GM04504 (cell line): Measurements from ENCODE around the gene ENTR1.

Source experiments
- DNase-seq: peaks from one replicate; pipeline ENCODE4 v3.0.0-alpha.2; 2012; ENCODE audit warnings: low read depth

The ENTR1 gene

DNA sequence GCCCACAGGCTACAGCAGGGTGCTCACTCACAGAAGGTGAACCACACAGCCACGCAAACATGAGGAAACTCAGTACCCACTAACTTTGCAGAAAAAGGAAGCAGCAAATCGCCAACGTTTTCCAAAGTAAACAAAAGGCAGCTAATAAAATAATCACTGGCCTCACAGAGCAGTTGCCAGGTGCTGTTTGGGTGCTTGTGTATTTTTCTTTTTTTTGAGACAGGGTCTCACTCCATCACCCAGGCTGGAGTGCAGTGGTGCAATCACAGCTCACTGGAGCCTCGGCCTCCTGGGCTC is 14.2 kb downstream of the ENTR1 start:
- no peak for DNase-seq

DNA sequence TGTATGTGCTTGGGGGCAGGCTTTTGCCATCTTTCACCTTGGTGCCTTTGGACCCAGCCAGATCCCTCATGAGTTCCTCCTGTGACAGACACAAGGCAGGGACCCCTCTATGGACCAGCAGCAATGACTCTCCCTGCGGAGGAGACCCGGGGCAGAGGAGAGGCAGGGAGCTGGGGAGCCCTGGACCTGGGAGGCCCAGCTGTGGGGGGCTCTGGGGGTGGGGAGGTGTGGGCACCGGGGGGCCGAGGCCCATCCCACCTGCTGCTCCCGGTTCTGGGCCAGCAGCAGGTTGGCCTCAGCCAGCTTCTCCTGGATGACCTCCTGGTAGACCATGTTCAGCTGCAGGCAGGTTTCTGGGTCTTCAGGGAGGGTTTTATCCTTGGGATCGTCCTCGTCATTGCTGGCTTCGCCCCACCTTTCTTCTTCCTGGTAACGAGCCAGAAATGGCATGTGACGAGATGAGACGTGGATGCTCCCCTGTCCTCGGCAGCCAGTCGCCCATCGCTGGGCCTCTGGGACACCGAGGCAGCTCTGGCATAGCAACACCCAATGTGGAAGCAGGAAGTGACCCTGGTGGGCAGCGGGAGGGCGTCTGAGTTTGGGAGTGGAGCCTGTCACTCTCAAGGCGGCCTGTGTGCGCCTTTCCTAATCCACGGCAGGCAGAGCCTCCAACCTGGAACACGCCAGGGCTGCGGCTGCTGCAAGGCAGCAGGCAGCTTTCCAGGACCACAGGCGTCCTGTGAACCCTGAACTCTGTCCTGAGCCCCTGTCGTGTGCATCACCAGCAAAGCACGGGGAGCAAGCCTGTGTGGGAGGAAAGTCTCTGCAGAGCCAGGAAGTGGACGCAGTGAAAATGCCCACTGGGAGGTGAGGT is 14.8 kb downstream of the ENTR1 start:
- no peak for DNase-seq

DNA sequence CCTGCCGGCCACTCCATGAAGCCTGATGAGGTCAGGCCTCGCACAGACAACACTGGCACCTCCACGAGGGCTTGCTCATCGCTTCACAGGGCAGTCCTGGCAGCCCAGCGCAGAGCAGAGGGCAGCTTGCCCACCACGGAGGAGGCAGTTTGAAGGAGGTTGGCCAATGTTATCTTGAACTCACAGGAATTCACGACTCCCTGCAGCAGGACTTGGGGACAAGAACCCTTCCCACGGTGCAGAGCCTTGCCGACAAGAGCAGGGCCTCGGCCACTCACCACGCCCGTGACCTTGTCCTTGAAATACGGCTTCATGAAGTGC is 15.4 kb downstream of the ENTR1 start:
- DNase-seq = no peak

DNA sequence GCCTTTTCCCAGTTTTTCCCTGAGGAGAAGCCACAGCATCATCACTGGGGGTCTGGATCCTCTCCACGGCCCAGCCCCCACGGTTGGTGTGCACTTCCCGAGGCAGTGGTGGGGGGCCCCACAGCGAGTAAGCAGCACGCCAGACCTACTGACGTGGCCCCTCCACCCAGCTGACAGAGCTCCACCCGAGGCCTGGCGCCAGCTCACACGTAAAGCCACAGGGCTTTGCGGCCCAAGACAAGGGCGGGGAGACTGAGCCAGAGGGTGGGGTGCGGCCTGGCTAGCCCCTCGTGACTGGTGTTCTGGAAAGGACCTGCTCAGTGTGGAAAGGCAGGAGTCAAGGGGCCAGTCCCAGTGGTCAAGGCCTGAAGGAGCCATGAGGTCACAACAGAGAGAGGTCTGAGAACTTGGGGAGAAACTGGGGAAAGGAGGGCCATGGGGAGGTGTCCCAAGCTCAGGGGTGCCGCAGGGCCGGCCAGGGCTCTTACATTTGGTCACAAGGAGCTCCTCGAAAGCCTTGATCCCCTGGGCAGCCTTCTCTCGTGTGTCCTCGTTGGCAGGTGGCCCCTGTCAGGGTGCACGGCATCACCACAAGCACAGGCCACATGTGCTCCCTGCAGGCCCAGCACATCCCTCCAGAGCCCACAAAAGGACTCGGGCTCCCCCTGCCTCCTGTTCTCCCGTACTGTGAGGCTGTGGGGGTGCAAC is 15.9 kb downstream of the ENTR1 start:
- DNase-seq = no peak

DNA sequence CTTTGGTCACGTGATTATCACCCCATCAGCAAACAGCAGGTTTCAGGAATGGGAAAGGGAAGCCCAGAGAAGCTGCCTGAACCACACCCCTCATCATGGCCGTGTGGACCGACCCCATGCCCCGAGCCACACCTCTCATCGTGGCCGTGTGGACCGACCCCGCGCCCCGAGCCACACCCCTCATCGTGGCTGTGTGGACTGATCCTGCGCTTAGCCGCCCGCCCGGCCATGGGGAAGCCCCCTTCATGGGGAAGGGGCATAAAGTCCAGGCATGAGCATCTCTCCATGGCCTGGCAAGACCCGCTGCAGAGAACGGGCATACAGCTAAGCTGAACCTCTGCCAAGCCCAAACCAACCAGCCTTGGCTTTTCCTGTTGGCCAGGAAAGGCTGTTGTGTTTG is 16.9 kb downstream of the ENTR1 start:
- no peak for DNase-seq

DNA sequence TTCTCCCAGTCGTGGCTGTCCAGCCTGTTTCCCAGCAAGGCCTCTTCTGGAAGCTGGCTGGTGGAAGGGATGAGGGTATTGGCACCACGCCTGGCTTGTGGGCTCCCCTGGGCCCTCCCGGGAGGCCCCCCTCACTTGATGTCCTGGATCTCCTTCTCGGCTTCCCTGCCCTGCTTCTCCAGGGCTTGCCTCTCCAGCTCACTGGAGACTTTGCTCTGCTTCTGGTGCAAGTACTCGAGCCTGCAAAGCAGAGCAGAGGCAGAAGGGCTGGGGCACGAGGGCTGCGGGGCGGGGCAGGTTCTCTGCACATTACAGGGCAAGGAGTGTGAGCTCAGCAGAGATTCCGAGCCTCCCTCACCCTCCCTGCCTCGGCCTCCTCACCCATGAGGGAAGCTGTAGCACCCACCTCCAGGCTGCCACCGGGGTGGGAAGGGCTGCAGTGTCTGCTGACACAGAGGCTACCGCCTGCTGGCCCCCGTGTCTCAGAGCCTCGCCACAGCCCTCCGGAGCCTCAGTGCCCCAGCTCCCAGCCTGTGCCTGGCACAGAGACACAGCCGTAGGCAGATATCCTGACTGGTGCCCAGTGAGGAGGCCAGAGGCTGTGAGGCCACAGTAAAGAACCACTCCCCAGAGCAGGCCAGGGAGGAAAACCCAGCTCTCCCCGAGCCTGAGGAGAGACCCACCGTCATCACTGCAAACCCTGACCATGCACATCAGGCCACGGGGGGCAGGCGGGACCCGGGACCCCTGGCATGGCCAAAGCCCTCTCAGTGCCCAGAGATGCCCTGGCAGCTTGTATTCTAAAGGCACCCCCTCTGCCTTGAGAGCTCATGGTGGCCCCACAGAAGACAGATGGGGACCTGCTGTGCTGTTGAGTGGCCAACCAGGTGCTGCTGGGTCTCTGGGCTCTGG is 17.6 kb downstream of the ENTR1 start:
- DNase-seq = no peak

DNA sequence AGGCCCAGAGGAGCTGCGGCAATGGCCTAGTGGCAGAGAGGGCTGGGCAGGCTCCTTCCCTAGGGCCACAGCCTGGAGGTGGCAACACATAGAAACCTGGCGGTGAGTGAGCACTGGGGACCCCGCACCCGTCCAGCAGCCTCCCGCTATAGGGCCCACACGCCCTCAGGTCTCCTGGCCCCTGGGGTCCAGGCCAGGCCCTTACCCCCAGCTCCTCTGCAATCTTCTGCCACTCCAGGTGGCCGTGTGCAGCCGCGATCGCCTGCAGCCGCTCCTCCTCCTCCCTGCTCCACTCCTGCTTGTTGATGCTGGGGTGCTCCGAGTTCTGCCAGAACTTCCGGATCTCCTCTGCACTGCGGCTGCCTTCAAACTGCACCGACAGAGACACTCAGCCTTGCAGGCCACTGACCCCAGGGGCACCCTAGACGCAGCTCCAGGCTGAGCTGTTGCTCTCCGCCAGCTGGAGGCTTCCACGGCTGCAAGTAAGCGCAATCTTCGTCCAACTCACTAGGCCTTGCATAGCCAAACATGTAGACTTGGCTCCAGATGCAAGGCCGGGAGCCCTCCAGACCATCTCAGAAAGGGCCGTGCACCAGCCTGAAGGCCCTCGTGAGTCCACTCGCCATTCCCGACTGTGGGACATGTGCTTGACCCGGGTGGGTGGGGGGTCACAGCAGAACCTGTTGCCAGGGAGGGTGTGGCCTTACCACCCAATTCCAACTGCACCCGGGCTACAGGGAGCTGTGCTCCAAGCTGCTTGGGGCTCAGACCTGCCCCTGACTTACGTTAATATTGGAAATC is 18.5 kb downstream of the ENTR1 start:
- DNase-seq = no peak

DNA sequence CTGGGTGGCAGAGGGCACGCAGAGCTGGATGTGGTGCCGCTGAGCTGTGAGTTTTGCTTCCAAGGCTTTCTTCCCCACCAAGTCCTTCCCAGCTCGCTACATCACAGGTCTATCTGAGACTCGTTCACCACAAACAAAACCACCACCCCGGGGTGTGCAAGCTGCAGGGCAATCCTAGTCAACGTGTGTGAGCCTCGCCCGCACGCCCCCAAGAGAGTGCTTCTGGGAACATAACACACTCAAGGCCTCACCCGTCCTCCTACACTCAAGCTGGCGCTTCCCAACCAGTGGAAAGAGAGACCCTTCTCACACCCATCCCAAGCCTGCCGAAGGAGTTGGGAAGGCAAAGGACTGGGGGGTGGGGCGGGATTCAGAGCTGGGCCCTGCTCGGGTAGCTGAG is 21.0 kb downstream of the ENTR1 start:
- no peak for DNase-seq

DNA sequence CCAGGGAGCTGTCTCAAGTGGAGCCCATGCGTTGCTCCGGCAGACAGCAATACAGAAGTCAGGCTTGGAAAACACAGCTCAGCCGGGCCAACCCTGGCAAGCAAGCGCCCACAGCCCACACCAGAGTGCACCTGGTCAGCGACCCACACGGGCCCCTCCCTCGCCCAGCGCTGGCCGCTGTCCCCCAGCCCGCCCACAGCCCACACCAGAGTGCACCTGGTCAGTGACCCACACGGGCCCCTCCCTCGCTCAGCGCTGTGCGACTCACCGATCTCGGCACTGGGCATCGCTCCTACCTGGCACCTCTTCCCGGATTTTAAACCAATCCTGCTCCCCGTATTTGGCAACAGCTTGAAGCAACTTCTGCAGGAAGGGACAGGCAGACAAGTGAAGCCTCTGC is 23.2 kb downstream of the ENTR1 start:
- DNase-seq = no peak

DNA sequence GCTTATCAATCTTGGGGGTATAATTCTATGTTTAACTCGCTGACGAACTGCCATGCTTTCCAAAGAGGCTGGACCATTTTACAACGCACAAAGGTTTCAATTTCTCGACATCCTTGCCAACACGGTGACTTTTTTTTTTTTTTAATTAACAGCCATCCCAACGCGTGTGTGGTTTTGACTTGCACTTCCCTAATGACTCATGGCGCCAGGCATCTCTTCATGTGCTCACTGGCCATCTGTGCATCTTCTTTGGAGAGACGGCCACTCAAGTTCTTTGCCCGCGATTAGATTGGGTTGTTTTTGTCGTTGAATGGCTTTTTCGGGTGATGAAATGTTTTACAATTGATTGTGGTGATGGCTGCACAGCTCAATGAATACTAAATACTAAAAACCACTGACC is 24.4 kb downstream of the ENTR1 start:
- DNase-seq = no peak

DNA sequence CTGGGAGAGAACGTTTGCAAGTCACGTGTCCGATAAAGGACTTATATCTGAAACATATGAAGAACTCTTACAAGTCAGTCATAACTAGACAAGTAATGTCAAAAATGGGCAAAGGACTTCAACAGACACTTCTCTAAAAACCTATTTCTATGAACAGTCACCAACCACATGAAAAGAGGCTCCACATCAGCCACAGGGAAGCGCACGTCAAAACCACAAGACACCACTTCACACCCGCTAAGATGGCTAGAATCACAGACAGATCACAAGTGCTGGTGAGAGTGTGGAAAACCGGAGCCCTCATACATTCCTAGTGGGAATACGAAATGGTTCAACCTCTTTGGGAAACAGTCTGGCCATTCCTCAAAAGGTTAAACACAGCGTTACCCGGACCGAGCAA is 25.4 kb downstream of the ENTR1 start:
- DNase-seq = no peak

DNA sequence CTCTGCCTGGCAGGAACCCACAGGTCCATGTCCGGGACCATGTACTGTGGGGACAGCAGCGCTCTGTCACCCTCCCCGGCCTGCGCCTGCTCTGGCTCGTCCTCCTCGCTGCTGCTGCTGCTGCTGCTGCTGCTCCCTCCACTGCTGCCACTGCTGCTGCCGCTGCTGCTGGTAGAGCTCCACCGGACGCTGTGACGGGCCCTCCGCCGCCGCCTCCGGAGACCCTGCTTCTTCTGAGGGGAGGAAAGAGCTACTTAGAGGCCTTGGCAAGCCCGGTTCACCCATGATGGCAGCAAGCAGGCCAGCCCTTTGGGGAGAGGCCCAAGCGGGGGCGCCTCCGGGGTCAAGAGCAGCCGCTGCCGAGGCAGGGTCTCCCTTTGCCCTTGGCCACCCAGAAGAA is 27.0 kb downstream of the ENTR1 start:
- DNase-seq = no peak

DNA sequence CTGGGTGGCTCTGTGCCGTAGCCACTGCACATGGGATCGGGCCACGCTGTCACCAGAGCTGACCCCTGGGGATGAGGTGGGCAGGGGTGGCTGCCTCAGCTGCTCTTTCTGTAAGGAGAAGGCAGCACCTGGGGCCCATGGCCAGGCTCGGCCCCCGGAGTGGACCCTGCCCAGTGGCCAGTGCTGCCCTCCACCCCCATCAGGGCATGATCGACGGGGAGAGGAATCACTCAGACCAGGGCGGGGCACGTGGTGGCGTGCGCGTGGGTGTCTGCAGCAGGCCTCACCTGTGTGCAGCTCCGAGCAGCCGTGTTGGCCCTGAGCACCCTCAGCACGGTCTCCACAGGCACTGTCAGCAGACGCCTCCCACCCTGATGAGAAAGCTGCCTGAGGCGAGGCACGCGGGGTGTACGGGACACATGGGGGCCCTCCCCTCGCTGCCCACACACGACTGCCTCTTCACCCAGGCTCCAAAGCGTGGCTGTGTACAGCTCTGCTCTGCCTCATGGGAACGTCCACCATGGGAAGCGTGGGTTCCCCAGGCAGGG is 28.4 kb downstream of the ENTR1 start:
- DNase-seq = no peak

DNA sequence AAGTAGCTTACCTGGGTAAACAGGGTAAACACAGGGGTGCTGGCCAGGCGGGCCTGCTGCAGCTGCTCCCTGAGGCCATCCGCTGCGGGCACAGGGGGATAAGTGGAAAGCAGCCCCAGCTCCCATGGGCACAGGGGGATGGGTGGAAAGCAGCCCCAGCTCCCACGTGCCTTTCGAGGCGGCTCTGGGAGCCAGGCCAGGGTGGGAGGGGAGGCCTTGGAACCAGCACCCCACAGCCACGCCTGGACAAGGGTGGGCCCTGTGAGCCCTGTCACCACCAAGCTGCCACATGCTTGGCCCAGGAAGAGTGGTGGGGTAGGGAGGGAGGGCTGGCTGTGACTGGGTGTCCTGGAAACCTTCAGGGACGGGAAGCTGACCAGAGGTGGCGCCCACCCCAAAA is 29.1 kb downstream of the ENTR1 start:
- DNase-seq = no peak

DNA sequence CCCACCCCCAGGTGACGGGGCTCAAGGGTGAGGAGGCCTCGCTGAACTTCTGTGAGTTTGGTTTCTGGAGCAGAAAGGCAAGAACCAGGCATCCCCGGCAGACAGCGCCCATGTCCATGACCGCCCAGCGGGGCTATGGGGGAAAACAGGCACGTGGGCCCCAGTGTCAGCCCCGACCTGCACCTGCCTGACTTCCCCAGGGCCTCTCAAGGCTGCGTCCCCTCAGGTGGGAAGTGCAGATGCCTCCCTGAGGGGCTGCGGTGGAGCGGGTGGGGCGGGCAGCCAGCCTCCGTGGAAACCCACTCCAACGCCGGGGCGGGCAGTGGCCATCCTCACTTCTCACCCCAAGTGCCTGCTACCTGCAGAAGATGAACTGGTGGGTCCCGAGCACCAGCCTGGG is 30.0 kb downstream of the ENTR1 start:
- DNase-seq = no peak

DNA sequence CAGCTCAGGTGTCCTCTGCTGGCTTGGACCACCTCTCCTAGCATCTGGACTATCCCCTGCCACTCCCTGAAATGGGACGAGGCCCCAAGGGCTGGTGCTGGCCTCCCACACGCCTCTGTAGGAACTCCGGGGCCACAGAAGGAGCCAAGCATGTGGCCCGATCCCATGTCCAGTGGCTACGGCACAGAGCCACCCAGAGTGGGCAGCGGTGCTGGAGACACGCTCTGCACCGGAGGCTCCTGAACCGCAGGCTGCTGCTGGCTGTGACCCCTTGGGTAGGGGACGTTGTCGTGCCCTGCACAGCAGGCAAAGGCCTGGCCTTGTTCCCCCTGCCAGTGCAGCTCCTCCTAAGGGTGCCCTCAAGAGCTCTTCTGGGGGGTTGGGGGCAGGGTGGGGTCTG is 30.5 kb downstream of the ENTR1 start:
- DNase-seq = no peak

DNA sequence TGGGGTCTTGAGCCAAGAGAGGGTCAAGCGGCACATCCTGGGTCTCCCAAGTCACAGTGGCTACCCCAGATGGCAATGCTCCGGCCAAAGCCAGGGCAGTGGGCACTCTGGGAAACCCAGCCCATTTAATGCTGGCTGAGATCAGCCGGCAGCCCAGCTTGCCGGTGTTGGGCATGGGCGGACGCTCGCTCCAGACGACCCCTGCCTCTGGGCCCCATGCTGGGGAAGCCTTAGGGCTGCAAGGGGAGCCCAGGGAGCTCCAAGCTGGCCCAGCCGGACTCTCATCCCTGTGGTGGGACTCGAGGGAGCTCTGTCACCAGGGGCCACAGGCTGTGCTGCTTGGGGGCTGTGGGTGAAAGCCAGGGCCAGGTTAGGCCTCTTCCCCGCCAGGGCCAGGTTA is 31.0 kb downstream of the ENTR1 start:
- no peak for DNase-seq

DNA sequence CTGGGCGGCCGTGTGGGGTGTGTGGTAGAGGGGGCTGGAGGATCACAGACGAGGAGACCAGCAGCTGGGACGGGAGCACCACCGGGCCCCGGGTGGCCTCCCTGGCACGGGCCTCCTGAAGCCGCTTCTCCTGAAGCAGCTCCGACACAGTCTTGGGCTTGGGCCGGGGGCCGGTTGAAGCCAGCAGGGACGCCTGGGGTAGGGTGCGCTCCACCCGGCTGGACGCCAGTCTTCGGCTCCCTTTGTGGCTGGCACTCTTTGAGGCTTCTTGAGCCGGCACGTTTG is 31.5 kb downstream of the ENTR1 start:
- DNase-seq = no peak

DNA sequence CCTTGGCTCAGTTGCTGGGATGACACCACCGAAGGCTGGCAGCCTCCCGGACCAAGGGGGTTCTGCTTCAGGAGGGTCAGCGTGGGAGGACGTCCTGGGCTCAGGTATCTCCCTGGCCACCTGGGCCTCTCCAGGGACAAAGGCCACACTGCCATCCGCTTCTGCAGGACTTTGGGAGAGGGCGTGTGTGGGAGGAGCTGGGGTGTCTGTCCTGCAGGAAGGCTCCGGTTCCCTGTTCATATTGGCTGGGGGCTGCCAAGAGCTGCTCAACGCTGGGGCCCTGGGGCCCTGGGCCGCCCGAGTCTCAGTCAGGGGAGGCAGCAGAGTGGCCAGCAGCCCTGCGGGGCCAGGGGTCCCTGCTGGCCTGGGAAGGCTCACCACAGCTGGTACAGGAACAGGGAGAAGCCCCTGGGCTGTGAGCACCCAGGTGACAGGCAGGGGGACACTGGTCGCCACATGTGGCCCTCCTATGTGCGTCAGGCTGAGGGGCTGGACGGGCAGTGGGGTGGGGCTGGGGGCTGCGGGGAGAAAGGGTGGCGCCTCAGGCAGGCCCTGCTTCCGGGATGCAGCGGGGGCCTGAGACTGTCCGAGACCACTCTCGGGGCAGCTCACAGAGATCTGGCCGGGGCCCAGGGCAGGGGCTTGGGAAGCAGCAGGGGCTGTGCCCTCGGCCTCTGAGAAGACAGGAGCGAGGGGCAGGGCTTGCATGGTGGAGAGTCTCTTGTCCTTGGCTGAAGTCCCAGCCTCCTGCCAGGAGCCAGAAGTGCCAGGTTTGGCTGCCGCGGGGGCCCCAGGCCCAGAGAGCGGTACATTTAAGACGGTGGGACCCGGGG is 32.0 kb downstream of the ENTR1 start:
- DNase-seq = no peak

DNA sequence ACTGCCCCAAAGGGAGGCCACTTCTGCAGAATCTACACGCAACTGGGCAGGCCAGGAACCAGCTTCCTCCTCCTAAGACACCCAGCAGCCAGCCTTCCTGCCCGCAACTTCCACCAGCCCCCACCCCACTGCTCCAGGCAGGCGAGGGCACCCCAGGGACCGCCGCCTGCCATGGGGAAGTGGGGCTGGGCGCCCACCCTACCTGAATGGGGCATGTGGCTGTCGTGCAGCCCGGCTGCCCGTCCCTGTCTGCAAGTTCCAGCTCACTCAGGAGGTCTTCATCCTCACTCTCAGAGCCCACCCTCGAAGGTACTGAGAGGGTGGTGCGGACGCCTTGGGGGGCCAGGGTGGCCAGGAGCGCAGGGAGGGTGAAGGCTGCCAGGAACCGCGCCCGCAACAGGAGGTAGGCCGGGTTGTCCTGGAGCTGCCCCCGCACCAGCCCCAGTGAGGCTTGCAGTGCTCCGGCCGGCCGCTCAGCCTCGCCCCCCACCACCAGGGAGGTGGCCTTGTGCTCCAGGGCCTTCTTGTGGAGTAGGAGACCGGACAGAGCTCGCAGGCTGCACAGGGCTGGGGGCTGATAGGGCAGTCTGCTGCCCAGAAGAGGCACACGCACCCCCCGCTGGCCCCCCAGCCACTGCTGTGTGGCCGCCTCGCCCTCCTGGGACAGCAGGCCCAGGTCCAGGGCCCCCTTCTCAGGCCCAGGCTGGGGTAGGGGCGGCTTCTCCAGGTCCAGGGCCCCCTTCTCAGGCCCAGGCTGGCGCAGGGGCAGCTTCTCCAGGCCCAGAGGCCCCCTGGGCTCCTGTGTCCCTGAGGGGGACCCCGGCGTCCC is 32.9 kb downstream of the ENTR1 start:
- DNase-seq = no peak
